ENCODE results near the gene SFT2D1. TPM values are rescaled to one million over a fixed set of nuclear protein-coding genes. Genes with fewer than 3 reads are reported as not detected.

The SFT2D1 gene
- total and polyA plus RNA-seq, 2 experiments from 2014 or later, result 51.4 to 103 TPM

DNA sequence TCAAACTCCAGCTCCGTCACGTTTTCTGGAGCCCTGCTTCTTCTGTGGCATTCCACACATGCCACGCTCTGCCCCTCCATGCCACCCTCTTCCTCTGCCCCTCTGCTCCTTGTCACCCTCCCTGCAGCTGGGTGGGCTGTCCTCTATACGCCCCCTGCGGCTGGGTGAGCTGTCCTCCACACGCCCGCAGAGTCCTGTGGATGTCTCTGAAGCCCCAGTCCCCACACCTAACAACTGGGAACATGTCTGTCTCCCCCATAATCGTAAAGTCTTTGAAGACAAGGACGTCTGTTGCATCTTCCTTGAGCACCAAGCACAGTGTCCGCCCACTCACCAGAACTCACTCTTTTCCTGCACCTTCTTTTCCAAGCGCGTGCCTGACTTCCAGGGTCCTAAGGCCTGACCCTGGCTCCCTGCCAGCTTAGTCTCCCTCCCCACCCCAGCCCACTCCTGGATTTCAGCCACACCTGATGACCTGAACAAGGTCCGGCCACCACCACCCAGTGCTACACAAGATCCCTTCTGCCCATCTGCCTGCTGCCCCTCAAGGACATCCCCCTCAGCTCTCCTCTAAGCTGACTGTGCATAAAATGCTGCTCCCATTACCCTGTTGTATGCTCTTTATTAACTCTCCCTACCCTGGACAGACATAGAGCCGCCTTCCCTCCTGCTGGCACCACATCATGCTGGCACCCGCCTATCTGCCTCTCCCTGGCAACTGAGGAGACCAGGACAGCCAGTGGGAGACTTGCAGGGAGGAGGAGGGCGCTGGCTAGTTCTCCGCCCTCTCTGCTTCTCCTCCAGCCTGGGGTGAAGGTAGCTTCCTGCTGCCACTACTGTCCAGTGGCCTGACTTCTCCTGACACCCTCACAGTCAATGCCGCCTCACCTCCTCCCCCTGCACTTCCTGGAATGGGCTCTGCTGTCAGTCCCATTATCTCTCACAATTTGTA is 23.4 kb downstream of the SFT2D1 start:
- peaks cover 16% of the 10 kb centered on the region; the same call in 1 of the 2 replicates for H3K36me3 ChIP-seq (ENCODE audit: low read depth)
- H3K4me1 ChIP-seq (ENCODE audit: insufficient read depth), result no peaks in the 10 kb centered on the region
- in situ Hi-C loops (cut with MboI), result no loop called here
- H3F3A ChIP-seq (ENCODE audit: insufficient read depth), result peaks cover 5% of the 10 kb centered on the region; the same call in 1 of the 2 replicates
- H3K9me3 ChIP-seq (ENCODE audit: low read depth), result no peaks in the 10 kb centered on the region
- H4K20me1 ChIP-seq (ENCODE audit: insufficient read depth), result no peaks in the 10 kb centered on the region
- H3K27me3 ChIP-seq (replicated peaks; ENCODE audit: insufficient read depth), result no peaks in the 10 kb centered on the region
- no peak overlapping the region for H3K27ac ChIP-seq
- no peak overlapping the region for H3K4me2 ChIP-seq (ENCODE audit: unreplicated experiment)
- H2AFZ ChIP-seq, result no peak overlapping the region
- 81 to 87% methylated on average over 18 of the region's 18 CpGs for WGBS, 2 experiments (ENCODE audit: low coverage in 1 of 2, low lambda C conversion rate in 2 of 2, missing lambda C conversion rate in 2 of 2)
- H3K4me3 ChIP-seq, result no peak overlapping the region
- H3K9me2 ChIP-seq (ENCODE audit: insufficient read depth), result no peaks in the 10 kb centered on the region
- no peak overlapping the region for H3K9ac ChIP-seq
- no peak for DNase-seq
- no peaks in the 10 kb centered on the region for H3K79me2 ChIP-seq (ENCODE audit: insufficient read depth)
- TF ChIP-seq EZH2phosphoT487 (IDR thresholded peaks at IDR 0.05; ENCODE audit: insufficient read depth, low read depth), result no peak

DNA sequence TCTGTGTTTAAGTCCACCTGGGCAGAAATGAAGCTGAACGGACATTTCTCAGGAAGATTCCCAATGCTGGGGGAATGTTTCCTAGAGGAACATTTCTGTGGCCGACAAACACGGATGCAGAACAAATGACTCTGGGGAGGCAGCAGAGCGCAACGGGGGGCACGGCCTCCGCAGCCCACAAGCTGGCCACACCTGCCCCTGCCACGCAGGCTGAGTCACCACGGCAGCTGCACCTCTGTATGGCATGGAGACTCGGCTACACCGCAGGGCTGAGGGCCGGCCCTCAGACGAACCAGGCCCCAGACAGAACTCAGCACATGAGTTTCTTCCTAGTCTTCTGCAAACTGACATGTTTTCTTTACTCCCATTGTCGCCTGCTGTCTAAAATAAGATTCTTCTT is 24.1 kb downstream of the SFT2D1 start:
- no peaks in the 10 kb centered on the region for H3K79me2 ChIP-seq (ENCODE audit: insufficient read depth)
- H3K9me3 ChIP-seq (ENCODE audit: low read depth), result no peaks in the 10 kb centered on the region
- no peaks in the 10 kb centered on the region for H3K27me3 ChIP-seq (replicated peaks; ENCODE audit: insufficient read depth)
- no peaks in the 10 kb centered on the region for H4K20me1 ChIP-seq (ENCODE audit: insufficient read depth)
- H3K9ac ChIP-seq, result no peak overlapping the region
- WGBS, 2 experiments (ENCODE audit: low coverage in 1 of 2, low lambda C conversion rate in 2 of 2, missing lambda C conversion rate in 2 of 2), result 86 to 89% methylated on average over 13 to 14 of the region's 14 CpGs
- peaks cover 5% of the 10 kb centered on the region; the same call in 1 of the 2 replicates for H3F3A ChIP-seq (ENCODE audit: insufficient read depth)
- H3K4me1 ChIP-seq (ENCODE audit: insufficient read depth), result no peaks in the 10 kb centered on the region
- no peak overlapping the region for H3K4me2 ChIP-seq (ENCODE audit: unreplicated experiment)
- no peak for TF ChIP-seq EZH2 (IDR thresholded peaks at IDR 0.05; ENCODE audit: insufficient read depth, poor library complexity, severe bottlenecking)
- TF ChIP-seq EZH2phosphoT487 (IDR thresholded peaks at IDR 0.05; ENCODE audit: insufficient read depth, low read depth), result no peak
- H3K4me3 ChIP-seq, result no peak overlapping the region
- H3K9me2 ChIP-seq (ENCODE audit: insufficient read depth), result no peaks in the 10 kb centered on the region
- no peak overlapping the region for H3K27ac ChIP-seq
- in situ Hi-C loops (cut with MboI), result no loop called here
- H2AFZ ChIP-seq, result no peak overlapping the region
- H3K36me3 ChIP-seq (ENCODE audit: low read depth), result peaks cover 13% of the 10 kb centered on the region; the same call in 1 of the 2 replicates
- DNase-seq, result no peak

DNA sequence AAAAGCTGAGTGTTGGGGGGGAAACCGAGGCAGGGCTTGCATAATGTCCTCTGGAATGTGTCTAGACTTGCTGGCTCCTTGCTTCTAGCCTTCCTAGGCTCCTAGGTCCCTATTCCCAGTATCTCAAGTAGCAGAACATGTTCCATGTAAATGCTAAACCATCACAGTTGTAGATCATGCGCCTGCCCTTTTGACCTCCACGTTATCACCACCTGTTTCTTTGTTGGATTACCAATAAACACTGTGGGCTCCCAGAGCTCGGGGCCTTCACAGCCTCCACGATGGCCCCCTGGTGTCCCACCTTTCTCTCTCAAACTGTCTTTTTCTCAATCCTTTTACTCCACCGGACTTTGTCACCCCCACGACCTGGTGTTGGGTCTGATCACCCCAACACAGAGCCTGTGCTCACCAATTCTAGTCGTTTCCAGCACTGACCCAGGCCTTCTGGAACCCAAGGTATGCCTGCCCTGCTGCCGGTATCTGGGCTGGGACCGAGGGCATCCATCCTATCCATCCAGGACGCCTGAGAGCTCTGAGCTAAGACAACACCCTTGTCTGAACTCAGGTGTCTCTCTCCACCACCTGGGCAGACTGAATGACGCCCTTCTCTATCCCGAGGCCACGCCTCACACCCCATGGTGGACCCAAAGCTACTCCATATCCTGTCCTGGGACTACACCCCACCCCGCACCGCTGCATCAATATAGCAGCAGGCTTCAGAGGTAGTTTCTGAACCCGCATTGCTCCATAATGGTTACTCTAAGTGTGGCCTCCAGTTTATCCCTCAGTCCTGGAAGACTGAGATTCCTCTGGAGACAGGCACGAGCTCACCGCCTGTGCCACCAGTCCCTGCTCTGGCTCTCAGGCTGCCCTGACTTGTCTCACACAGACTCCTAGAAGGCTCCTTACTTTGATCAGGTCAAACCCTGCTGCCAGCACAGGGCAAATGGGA is 24.8 kb downstream of the SFT2D1 start:
- no peaks in the 10 kb centered on the region for H3K4me1 ChIP-seq (ENCODE audit: insufficient read depth)
- no peak for DNase-seq
- no peak overlapping the region for H3K4me3 ChIP-seq
- 91 to 92% methylated on average over 18 to 19 of the region's 19 CpGs for WGBS, 2 experiments (ENCODE audit: low coverage in 1 of 2, low lambda C conversion rate in 2 of 2, missing lambda C conversion rate in 2 of 2)
- no peaks in the 10 kb centered on the region for H3K79me2 ChIP-seq (ENCODE audit: insufficient read depth)
- H3K9ac ChIP-seq, result no peak overlapping the region
- H3K4me2 ChIP-seq (ENCODE audit: unreplicated experiment), result no peak overlapping the region
- H3K9me3 ChIP-seq (ENCODE audit: low read depth), result no peaks in the 10 kb centered on the region
- no peaks in the 10 kb centered on the region for H3K9me2 ChIP-seq (ENCODE audit: insufficient read depth)
- peaks cover 8% of the 10 kb centered on the region; the same call in 1 of the 2 replicates for H3K36me3 ChIP-seq (ENCODE audit: low read depth)
- H3F3A ChIP-seq (ENCODE audit: insufficient read depth), result peaks cover 5% of the 10 kb centered on the region; the same call in 1 of the 2 replicates
- H4K20me1 ChIP-seq (ENCODE audit: insufficient read depth), result no peaks in the 10 kb centered on the region
- H3K27ac ChIP-seq, result no peak overlapping the region
- in situ Hi-C loops (cut with MboI), result no loop called here
- no peaks in the 10 kb centered on the region for H3K27me3 ChIP-seq (replicated peaks; ENCODE audit: insufficient read depth)
- TF ChIP-seq EZH2phosphoT487 (IDR thresholded peaks at IDR 0.05; ENCODE audit: insufficient read depth, low read depth), result no peak
- no peak for TF ChIP-seq EZH2 (IDR thresholded peaks at IDR 0.05; ENCODE audit: insufficient read depth, poor library complexity, severe bottlenecking)
- no peak overlapping the region for H2AFZ ChIP-seq

DNA sequence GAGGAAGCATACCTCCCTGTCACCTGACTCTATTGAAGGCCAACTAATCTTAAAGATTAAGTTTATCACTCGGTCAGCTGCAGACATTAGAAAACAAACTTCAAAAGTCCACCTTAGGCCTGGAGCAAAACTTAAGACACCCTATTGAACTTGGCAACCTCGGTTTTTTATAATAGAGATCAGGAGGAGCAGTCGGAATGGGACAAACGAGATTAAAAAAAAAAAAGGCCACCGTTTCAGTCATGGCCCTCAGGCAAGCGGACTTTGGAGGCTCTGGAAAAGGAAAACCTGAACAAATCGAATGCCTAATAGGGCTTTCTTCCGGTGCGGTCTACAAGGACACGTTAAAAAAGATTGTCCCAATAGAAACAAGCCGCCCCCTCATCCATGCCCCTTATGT is 26.9 kb downstream of the SFT2D1 start:
- Histone ChIP-seq H3K36me3 (ENCODE audit: low read depth) (no peaks in the 10 kb centered on the region), H3K9me2 (ENCODE audit: insufficient read depth) (no peaks in the 10 kb centered on the region), H3K4me1 (ENCODE audit: insufficient read depth) (no peaks in the 10 kb centered on the region), H3K27me3 (replicated peaks; ENCODE audit: insufficient read depth) (peaks cover 3% of the 10 kb centered on the region; the same call in 1 of the 2 replicates), H3K27ac (no peak overlapping the region), H4K20me1 (ENCODE audit: insufficient read depth) (no peaks in the 10 kb centered on the region), H2AFZ (no peak overlapping the region), H3F3A (ENCODE audit: insufficient read depth) (peaks cover 5% of the 10 kb centered on the region; the same call in 1 of the 2 replicates), H3K79me2 (ENCODE audit: insufficient read depth) (no peaks in the 10 kb centered on the region), H3K4me2 (ENCODE audit: unreplicated experiment) (no peak overlapping the region), H3K9me3 (ENCODE audit: low read depth) (no peaks in the 10 kb centered on the region), H3K4me3 (no peak overlapping the region), H3K9ac (no peak overlapping the region)
- in situ Hi-C loops (cut with MboI), result no loop called here
- TF ChIP-seq EZH2phosphoT487 (IDR thresholded peaks at IDR 0.05; ENCODE audit: insufficient read depth, low read depth), result no peak
- TF ChIP-seq EZH2 (IDR thresholded peaks at IDR 0.05; ENCODE audit: insufficient read depth, poor library complexity, severe bottlenecking), result no peak
- 71 to 73% methylated on average over 11 of the region's 11 CpGs for WGBS, 2 experiments (ENCODE audit: low coverage in 1 of 2, low lambda C conversion rate in 2 of 2, missing lambda C conversion rate in 2 of 2)
- DNase-seq, result no peak
